Suprapubic skin (tissue), 4 donors: Measurements from ENCODE around the gene SERINC2. TPM values are rescaled to one million over a fixed set of nuclear protein-coding genes. Genes with fewer than 3 reads are reported as not detected.
A peak's percentile ranks its signal among the peaks of the same experiment; 100 is the strongest.

Experiments used
- DNase-seq, 2 donors: peaks; one replicate each; pipeline ENCODE4 v3.0.0-alpha.2; 2019; ENCODE audit warnings: low spot score in 2 of 2
- H3K27ac ChIP-seq: fragments of 200-600 bp; sonication (generic); one replicate; pipeline ENCODE4 v1.5.1; 2019
- H3K27me3 ChIP-seq: fragments of 200-600 bp; sonication (generic); one replicate; pipeline ENCODE4 v1.5.1; 2019
- H3K36me3 ChIP-seq: fragments of 200-600 bp; sonication (generic); one replicate; pipeline ENCODE4 v1.5.1; 2019
- H3K4me1 ChIP-seq: fragments of 200-600 bp; sonication (generic); one replicate; pipeline ENCODE4 v1.5.1; 2019
- H3K4me3 ChIP-seq: fragments of 200-600 bp; sonication (generic); one replicate; pipeline ENCODE4 v1.5.1; 2019; ENCODE audit warnings: mild to moderate bottlenecking
- H3K9me3 ChIP-seq: fragments of 200-600 bp; sonication (generic); one replicate; pipeline ENCODE4 v1.5.1; 2019
- CTCF ChIP-seq, 2 donors: fragments of 200-600 bp in 1 of 2; fragments of 450-650 bp in 1 of 2; sonication (generic) in 1 of 2; IDR thresholded peaks; one replicate each; pipeline ENCODE4 v1.5.1; 2016 to 2019; ENCODE audit warnings: antibody characterized with exemption in 2 of 2, mild to moderate bottlenecking in 1 of 2, moderate library complexity in 1 of 2
- EP300 ChIP-seq: sonication (generic); formaldehyde crosslinking; IDR thresholded peaks from one replicate; pipeline ENCODE4 v1.6.1; 2017; ENCODE audit warnings: antibody characterized with exemption
- POLR2A ChIP-seq, 2 donors: fragments of 450-650 bp; IDR thresholded peaks; one replicate each; pipeline ENCODE4 v1.6.1; 2017; ENCODE audit warnings: antibody characterized with exemption in 2 of 2, mild to moderate bottlenecking in 2 of 2, moderate library complexity in 2 of 2
- POLR2AphosphoS5 ChIP-seq, 3 donors: sonication (generic); formaldehyde crosslinking; IDR thresholded peaks; one replicate each; pipeline ENCODE4 v1.6.1; 2017; ENCODE audit warnings: antibody characterized with exemption in 3 of 3
- WGBS: methylation state at CpG from one replicate; pipeline ENCODE4 v1.1.5; 2018; 5-methylcytosine and 5-hydroxymethylcytosine counted together
- total RNA-seq, 4 donors: library from RNA; depleted of rRNA; stranded (reverse); fragments of >200 nt; gene quantifications; one replicate each; pipeline ENCODE4 v1.1.0, GENCODE V29; 2016

The SERINC2 gene
- total RNA-seq, 4 donors from 2014 or later, result 52.9 to 95.6 (median 68.3) TPM

GRCh38 chr1:31433396-31433930, 20.4 kb downstream of the SERINC2 start:
- TF ChIP-seq CTCF (IDR thresholded peaks at IDR 0.05) (no peak), EP300 (no peak), POLR2A (IDR thresholded peaks at IDR 0.05) (no peak), POLR2AphosphoS5 (IDR thresholded peaks at IDR 0.05) (no peak)
- no peak overlapping the region for H3K27ac ChIP-seq
- peaks cover 3% of the 10 kb centered on the region for H3K36me3 ChIP-seq
- H3K9me3 ChIP-seq, result no peaks in the 10 kb centered on the region
- no peak for DNase-seq
- 87% methylated on average over 6 of the region's 6 CpGs for WGBS
- H3K27me3 ChIP-seq, result no peaks in the 10 kb centered on the region
- H3K4me3 ChIP-seq, result no peak overlapping the region
- no peaks in the 10 kb centered on the region for H3K4me1 ChIP-seq

DNA sequence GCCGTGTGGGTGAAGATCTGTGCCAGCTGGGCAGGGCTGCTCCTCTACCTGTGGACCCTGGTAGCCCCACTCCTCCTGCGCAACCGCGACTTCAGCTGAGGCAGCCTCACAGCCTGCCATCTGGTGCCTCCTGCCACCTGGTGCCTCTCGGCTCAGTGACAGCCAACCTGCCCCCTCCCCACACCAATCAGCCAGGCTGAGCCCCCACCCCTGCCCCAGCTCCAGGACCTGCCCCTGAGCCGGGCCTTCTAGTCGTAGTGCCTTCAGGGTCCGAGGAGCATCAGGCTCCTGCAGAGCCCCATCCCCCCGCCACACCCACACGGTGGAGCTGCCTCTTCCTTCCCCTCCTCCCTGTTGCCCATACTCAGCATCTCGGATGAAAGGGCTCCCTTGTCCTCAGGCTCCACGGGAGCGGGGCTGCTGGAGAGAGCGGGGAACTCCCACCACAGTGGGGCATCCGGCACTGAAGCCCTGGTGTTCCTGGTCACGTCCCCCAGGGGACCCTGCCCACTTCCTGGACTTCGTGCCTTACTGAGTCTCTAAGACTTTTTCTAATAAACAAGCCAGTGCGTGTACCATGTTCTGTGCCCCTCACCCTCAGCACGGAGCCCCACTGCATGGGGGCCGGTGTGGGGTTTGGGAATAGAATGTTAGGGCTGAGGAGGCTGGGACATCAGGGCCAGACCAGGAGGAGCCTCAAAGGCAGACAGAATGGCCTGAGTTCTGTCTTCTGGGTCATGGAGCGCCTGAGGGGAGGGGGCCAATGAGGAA, 21.3 kb downstream of the SERINC2 start:
- peaks cover 3% of the 10 kb centered on the region for H3K36me3 ChIP-seq
- no peaks in the 10 kb centered on the region for H3K9me3 ChIP-seq
- DNase-seq, result peak; percentile 40 to 77
- no peak overlapping the region for H3K27ac ChIP-seq
- no peak overlapping the region for H3K4me3 ChIP-seq
- no peaks in the 10 kb centered on the region for H3K27me3 ChIP-seq
- H3K4me1 ChIP-seq, result no peaks in the 10 kb centered on the region
- TF ChIP-seq POLR2AphosphoS5 (IDR thresholded peaks at IDR 0.05), result no peak
- TF ChIP-seq CTCF (IDR thresholded peaks at IDR 0.05), result no peak
- TF ChIP-seq EP300, result no peak
- WGBS, result 46% methylated on average over 18 of the region's 21 CpGs

- 42% methylated on average over 12 of the region's 12 CpGs for WGBS
- H3K9me3 ChIP-seq, result no peaks in the 10 kb centered on the region
- H3K27ac ChIP-seq, result no peak overlapping the region
- DNase-seq, result peak; percentile 51 to 74
- peaks cover 3% of the 10 kb centered on the region for H3K36me3 ChIP-seq
- no peaks in the 10 kb centered on the region for H3K27me3 ChIP-seq
- H3K4me3 ChIP-seq, result no peak overlapping the region
- TF ChIP-seq EP300 (no peak), POLR2A (IDR thresholded peaks at IDR 0.05) (no peak), CTCF (IDR thresholded peaks at IDR 0.05) (no peak), POLR2AphosphoS5 (IDR thresholded peaks at IDR 0.05) (no peak)
- H3K4me1 ChIP-seq, result no peaks in the 10 kb centered on the region
These were observed 22.0 kb downstream of the SERINC2 start for GRCh38 chr1:31434979-31435378.

- TF ChIP-seq CTCF (IDR thresholded peaks at IDR 0.05) (no peak), POLR2AphosphoS5 (IDR thresholded peaks at IDR 0.05) (no peak), POLR2A (IDR thresholded peaks at IDR 0.05) (no peak), EP300 (no peak)
- DNase-seq, result peak; percentile 46 to 67
- H3K4me1 ChIP-seq, result no peaks in the 10 kb centered on the region
- H3K27ac ChIP-seq, result no peak overlapping the region
- 86% methylated on average over 13 of the region's 13 CpGs for WGBS
- no peaks in the 10 kb centered on the region for H3K9me3 ChIP-seq
- peaks cover 3% of the 10 kb centered on the region for H3K36me3 ChIP-seq
- no peaks in the 10 kb centered on the region for H3K27me3 ChIP-seq
- no peak overlapping the region for H3K4me3 ChIP-seq
These were observed 22.7 kb downstream of the SERINC2 start for GRCh38 chr1:31435471-31436409.
